Stimulated activated naive CD8-positive, alpha-beta T cell treated with anti-CD3 and anti-CD28 coated beads, Interleukin-15, Interleukin-2, amounts not matched to agents 100 U/mL and 50 U/mL, for 24 hours (primary cell): Measurements from ENCODE around the gene C19orf25.
"Not testable (repeated sequence)": the region's sequence is repeated elsewhere in the genome, so short reads cannot be mapped to it uniquely, and the experiment has no call there.

Source experiments
- ATAC-seq: fragments of 150-1000 bp; cut with Tn5 transposase; one replicate; pipeline ENCODE4 v1.10.0; 2021
- DNase-seq: peaks from one replicate; pipeline ENCODE4 v3.0.0; 2021

Gene C19orf25

DNA sequence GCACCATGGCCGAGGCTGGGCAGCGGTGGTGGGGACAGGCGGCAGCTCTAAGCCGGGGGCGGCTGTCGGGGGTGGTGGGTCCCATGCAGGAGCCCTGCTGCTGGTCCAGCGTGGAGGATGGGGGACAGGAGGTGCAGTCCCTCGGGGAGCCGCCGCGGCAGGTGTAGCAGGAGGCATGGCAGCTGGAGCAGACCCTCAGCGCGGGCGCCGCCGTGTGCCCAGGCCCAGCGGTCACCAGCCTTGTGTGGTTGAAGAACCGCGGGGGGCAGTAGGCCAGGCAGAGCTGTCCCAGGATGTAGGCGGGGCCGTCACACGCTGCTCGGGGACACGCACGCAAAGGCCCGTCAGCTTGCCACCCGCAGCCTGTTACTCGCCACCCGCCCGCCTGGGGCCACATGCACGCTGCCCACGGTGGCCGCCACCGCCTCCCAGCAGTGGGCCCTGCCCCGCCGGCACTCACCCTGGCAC, 2.9 kb upstream of the C19orf25 start:
- DNase-seq: no peak
- no peak for ATAC-seq

DNA sequence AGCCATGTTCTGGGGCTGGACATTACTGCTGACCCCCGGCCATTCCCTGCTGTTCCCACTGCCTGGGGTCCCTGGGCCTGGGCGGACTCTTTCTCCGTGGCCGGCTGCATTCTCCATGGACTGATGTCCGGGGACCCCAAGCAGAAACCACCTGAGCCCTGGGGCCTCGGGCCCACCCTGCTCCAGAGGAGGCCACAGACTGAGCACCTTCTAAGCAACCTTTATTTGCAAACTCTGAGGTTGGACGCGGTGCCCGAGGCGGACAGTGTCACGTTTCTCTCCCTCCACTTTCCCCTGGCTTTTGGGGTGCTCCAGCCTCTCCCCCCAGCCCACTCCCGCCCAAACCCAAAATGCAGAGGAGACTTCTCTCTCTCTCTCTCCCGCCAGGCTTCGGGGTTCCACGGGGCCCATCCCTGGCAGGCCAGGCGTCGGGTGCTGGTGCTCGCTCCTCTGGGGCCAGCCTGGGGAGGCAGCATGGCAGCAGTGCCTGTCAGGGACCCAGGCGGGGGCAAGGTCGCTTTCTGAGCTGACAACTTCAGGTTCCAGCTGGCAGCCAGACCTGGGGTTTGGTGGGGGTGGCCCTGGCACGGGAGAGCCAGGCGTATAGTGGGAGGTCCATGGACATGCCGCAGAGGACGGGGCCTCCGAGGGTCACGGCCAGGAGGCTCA, 2.3 kb upstream of the C19orf25 start:
- no peak for DNase-seq
- no peak for ATAC-seq

DNA sequence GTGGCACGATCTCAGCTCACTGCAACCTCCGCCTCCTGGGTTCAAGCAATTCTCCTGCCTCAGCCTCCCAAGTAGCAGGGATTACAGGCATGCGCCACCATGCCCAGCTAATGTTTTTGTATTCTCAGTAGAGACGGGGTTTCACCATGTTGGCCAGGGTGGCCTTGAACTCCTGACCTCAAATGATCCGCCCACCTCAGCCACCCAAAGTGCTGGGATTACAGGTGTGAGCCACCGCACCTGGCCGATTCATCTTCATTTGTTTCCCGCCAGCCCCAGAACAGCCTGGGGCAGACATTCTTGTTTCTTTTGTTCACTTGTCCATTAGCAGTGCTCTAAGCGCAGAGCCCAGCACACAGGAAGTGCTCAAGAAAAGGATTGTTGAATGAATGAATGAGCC, 2.0 kb downstream of the C19orf25 start:
- not testable (repeated sequence) for DNase-seq, ATAC-seq

- DNase-seq (no peak), ATAC-seq (no peak)
Measured at GRCh38 chr19:1475751-1476437, 3.1 kb downstream of the C19orf25 start.

- DNase-seq (no peak), ATAC-seq (no peak)
Measured at GRCh38 chr19:1474765-1475351, 4.2 kb downstream of the C19orf25 start.

- no peak for DNase-seq
- no peak for ATAC-seq
Measured at GRCh38 chr19:1474011-1474764, 4.8 kb downstream of the C19orf25 start.

DNA sequence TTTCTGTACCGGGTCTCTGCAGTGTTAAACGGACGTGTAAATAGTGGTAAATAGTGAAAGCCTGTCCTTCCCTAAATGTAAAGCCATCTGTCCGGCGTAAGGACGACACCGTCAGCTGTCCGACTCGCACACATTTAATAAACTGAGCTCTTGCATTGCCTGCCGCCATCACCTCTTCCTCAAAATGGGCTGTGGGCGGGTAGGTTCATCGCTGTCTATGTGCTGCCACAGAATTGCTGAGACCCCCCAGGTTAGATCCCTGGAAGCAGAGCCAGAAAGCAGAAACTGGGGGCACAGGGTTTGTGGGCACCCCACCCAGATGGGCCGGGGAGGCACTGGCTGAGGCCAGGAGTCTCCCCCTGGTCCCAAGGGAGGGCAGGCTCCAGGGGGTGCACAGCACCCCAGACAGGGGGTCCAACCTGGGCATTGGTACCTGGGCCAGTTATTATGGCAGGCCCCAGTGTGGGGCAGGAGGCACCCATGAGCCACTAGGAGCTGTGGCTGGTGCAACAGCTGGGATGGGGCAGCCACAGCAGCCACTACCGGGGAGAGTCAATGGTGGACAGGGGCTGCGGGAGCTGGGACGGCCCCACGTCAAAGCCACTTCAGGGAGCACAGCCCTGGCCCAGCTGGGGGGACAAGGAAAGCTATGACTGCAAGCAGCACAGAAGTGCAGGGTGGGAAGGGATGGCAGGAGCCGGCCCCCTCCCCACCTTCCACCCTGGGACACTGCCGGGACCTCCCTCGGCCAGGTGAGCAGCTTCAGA, 5.7 kb downstream of the C19orf25 start:
- DNase-seq (no peak), ATAC-seq (no peak)

DNA sequence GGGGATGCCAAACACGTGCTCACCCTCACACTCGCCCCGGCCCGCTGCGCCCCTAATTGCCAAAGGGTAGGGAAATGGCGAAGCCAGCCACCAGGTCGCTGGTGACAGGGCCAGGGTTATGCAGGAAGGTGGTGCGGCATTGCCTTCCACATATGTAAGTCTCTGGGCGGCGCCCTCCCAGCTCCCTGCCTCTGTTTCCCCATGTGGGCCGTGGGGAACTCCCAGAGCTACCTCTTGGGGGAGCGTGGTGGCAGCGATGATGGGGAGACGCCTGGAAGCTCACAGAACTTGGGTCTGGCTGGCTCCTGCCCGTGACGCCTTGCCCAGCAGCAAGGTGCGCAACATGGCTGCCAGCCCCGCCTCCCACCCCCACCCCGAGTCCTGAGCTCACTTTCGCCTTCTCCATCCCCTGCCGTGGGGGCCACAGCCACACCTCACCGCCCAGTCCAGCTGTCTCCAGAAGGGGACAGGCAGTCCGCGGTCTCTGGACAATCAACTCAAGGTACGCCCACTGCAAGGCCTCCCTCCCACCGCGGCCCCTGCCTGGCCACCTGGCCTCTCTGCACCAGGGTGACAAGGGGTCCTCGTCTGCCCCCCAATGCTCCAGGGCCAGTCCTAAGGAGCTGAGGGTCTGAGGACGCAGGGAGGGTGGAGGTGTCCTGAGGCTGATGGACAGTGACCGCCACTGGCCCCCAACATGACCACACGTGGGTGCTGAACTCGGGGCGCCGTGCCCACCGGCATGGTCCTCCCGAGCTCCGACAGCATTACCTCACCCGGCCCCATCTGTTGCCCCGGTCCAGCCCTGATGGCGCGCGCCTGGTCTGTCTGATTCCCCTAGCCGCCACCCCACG, 6.6 kb downstream of the C19orf25 start:
- no peak for DNase-seq
- no peak for ATAC-seq

DNA sequence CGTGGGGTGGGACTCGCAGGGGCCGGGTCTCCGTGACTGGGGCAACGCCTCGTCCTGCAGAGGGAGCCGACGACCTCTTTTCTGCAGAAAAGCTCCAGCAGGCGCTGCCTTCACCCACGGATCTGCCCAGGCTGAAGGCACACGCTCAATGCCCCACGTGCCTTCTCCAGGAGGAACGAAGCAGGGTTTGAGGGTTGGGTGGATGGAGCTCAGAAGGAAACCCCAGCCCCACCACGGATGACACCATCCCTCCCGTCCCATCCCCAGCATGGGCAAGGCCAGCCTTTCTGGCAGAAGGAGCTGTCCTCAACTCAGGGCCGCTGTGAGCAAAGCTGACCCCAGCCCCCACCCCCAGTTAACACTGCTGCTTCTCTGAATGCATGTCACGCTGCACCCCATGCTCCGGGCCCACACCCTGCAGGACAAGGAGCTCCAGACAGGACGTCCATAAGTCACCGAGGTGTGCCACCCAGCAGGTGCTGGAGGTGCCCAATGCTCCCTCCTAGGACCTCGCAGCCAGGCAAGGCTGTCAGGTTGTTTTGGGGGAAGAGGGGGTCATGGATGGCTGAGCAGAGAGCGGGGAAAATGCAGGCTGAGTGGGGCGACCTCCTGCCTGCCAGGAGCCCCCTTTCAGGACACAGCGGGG, 7.4 kb downstream of the C19orf25 start:
- DNase-seq (no peak), ATAC-seq (no peak)

DNA sequence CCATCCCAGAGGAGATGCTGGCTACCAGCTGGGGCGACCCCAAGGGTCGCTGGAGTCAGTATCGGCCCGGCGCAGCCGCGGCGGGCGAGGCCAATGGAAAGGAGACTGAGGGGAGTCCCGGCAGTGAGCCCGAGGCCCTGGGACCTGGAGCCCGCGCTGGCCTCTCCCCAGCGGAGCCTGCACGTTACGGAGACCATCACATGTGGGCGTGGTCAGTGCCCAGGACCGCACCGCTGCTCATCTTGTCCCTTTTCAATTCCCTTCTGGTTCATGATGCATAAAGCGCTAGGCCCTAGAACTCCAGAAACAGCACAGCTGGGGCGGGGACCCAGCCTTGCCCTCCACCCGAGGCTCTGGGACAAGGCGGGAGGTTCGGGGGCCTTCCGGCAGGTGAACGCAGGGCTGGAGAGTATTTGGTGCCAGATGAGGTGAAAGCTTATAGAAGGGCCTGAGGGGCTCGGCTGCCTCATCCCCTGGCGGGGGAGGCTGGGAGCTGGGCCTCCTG, 8.0 kb downstream of the C19orf25 start:
- no peak for ATAC-seq
- no peak for DNase-seq

DNA sequence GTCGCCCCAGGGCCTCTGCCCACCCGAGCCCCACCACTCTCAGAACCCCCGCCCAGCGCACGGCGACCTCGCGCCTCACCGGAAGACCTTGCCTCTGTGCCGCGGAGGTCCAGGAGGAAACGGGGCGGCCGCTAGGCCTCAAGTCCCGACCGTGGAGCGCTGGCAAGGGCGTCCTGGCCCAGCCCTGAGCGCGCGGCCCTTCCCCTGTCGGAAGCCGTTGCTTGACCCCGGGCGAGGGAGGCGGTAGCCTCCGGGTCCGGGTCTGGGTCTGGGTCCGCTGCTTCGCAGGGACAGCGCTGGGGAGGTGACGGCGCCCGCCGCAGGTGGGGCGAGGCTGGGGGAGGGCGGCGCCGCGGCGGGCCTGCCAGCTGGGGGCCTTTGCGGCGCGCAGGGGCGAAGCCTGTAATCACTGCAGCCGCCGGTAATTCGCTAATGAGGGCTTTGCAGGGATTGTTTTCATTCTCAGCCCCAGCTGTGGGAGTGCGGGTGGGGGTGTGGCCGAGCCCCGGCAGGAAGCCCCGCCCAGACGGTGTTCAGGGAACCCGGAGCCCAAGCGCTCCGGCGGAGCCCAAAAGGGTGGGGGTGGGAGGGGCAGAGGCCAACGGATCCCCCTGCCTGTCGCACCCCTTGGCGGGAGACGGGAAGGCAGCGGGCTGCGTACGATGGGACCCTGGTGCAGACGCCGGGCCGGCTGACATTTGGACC, 8.6 kb downstream of the C19orf25 start:
- DNase-seq: peak; percentile 75
- ATAC-seq: peak; percentile 22

- DNase-seq: no peak
- no peak for ATAC-seq
Measured at GRCh38 chr19:1470055-1470304, 9.0 kb downstream of the C19orf25 start.

- ATAC-seq: peak; percentile 20
- no peak for DNase-seq
Measured at GRCh38 chr19:1469255-1470054, 9.6 kb downstream of the C19orf25 start.

DNA sequence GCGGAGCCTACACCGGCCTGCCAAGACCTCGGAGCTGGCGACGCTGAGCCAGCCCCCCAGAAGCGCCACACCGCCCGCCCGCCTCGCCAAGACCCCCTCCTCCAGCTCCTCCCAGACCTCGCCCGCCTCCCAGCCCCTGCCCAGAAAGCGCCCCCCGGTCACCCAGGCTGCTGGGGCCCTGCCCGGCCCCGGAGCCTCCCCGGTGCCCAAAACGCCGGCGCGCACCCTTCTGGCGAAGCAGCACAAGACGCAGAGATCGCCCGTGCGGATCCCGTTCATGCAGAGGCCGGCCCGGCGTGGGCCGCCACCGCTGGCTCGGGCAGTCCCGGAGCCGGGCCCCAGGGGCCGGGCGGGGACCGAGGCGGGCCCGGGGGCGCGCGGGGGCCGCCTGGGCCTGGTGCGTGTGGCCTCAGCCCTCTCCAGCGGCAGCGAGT, 10.2 kb downstream of the C19orf25 start:
- peak; percentile 61 for DNase-seq
- peak; percentile 8 for ATAC-seq

DNA sequence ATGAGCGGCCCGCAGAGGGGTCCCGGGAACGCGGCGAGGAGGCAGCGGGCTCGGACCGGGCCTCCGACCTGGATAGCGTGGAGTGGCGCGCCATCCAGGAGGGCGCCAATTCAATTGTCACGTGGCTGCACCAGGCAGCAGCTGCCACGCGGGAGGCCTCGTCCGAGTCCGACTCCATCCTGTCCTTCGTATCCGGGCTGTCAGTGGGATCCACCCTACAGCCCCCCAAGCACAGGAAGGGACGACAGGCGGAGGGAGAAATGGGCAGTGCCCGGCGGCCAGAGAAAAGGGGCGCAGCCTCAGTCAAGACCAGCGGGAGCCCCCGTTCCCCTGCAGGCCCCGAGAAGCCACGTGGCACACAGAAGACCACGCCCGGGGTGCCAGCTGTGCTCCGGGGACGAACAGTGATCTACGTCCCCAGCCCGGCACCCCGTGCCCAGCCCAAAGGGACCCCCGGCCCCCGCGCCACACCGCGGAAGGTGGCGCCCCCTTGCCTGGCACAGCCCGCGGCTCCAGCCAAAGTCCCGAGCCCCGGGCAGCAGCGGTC, 10.7 kb downstream of the C19orf25 start:
- DNase-seq (no peak), ATAC-seq (no peak)

DNA sequence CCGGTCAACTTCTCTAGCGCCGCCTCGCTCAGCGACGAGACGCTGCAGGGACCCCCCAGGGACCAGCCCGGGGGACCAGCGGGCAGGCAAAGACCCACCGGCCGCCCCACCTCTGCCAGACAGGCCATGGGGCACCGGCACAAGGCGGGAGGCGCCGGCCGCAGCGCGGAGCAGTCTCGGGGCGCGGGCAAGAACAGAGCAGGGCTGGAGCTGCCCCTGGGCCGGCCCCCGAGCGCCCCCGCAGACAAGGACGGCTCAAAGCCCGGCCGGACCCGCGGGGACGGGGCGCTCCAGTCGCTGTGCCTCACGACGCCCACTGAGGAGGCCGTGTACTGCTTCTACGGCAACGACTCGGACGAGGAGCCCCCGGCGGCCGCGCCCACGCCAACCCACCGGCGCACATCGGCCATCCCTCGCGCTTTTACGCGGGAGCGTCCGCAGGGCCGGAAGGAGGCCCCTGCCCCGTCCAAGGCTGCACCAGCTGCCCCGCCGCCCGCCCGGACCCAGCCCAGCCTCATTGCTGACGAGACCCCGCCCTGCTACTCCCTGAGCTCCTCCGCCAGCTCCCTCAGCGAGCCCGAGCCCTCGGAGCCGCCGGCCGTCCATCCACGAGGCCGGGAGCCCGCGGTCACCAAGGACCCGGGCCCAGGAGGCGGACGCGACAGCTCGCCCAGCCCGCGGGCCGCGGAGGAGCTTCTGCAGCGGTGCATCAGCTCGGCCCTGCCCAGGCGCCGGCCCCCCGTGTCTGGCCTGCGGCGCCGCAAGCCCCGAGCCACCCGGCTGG, 11.3 kb downstream of the C19orf25 start:
- no peak for DNase-seq
- ATAC-seq: no peak

DNA sequence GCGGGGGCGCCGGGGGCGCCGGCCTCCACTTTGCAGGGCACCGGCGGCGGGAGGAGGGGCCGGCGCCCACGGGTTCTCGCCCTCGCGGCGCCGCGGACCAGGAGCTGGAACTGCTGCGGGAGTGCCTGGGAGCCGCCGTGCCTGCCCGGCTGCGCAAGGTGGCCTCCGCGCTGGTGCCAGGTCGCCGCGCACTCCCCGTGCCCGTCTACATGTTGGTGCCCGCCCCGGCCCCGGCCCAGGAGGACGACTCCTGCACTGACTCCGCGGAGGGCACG, 11.9 kb downstream of the C19orf25 start:
- ATAC-seq (no peak), DNase-seq (no peak)
